Fibroblast of skin of scalp (primary cell): Measurements from ENCODE around the gene AACS.
"Not testable (repeated sequence)": the region's sequence is repeated elsewhere in the genome, so short reads cannot be mapped to it uniquely, and the experiment has no call there.

Experiments used
- DNase-seq: peaks from one replicate; pipeline ENCODE4 v3.0.0-alpha.2; 2013

The AACS gene

DNA sequence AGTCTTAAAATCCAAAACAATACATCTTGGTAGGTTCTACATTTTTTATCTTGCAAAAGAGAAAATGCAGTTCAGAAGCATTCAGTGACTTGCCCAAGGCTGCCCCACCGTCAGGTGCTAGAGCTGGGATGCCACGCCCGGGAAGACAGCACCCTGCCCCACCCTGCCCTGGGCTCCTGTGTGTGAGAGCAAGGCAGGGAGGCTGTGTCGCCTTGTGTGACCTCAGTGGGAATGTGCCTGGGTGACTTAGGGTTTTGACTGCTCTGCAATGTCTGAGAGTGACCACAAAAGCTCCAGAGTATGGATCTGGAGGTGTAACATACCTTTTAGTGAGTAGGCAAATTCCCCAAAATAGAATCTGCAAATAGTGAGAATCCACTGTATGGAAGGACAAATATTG lies 60.0 kb downstream of the AACS start:
- no peak for DNase-seq

DNA sequence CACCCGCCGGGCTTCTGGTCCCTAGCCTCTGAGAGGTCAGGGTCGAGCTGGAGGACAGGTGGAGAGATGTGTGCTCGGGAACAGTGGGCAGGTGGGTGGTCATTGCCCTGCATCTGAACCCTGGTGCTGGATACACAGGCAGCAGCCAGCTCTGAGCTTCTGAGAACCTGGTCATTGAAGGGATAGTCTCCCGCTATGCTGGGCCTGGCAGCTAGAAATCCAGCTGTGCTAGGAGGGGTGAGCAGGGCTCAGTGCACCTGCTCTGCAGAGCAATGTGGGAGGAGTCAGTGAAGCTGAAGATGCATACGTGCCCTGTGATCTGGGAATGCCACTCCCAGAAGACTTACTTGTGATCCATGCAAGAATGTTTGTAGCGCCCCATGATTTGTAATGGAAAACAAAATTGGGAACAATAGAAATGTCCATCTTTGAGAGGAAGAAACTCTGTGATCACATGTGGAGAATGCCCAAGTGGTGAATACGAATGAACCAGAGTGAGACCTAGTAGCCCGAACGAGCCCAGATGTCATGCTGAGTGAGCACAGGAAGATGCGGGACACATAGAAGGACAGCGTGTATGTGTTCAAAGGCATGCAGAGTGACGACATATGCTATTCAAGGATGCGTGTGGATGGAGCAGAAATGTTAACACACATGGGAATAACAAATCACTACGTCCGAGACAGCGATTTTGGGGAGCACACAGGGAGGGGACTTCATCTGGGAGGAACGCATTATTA lies 63.4 kb downstream of the AACS start:
- DNase-seq: no peak

DNA sequence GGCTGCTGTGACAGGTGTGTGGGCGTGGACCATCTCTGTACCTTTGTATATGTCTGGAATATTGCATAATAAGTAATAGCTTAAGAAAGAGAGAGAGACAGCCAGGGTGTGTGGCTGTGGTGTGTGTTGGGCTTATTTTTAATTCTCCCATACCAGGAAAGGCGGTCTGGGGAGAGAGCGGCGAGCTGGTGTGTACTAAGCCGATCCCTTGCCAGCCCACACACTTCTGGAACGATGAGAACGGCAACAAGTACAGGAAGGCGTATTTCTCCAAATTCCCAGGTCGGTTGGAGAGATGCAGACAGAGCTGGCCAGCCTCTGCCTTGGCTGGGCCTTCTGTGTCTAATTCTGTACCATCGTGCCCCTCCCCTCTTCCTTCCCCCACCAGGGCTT lies 63.9 kb downstream of the AACS start:
- DNase-seq: no peak

DNA sequence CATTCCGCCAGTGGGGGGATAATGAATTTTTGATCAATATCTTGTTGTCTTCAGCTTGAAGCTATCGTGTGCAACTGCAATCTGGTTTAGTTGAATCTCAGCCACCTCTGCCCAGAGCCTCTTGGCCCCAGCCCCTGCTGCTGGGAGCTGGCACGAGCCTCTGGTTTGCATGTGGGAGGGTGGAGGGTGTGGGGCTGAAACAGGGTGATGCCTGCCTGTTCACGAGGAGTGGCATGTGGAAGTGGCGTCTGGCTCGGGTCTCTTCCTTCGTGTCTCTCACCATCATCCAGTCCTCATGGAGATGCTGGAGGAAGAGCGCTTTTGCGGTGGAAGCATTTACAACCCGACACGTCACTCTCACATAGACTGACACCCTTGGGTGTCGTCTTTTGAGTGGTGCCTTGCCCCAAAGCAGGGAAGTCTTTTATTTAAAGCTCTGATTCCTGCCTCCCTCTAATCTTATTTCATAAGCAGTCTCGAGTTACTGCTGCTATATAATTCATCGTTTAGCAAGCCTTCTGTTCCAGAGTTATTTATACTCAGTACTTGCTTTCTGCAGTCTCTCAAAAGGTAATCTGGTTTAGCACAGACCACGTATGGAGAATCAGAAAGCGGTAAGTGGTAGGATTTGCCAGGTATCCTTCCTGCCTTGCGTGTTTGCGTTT lies 64.5 kb downstream of the AACS start:
- no peak for DNase-seq

DNA sequence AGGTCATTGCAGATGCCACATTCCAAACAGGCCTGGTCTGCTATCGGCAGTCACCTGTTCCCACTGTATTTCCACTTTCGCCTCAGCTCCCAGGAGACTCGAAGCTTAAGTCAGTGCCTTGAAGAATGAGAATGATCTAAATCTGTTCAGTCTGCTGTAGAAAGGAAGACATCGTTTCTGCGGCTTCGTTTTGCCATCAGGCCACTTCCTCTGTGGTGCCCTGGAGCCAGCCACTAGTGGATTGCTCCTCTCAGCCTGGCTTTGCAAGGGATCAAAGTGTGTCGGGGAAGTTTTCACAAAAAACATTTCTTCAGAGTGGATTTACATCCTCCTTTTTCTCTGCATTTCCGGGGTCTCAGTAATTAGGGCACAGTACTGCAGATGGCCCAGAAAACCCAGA lies 66.7 kb downstream of the AACS start:
- no peak for DNase-seq

DNA sequence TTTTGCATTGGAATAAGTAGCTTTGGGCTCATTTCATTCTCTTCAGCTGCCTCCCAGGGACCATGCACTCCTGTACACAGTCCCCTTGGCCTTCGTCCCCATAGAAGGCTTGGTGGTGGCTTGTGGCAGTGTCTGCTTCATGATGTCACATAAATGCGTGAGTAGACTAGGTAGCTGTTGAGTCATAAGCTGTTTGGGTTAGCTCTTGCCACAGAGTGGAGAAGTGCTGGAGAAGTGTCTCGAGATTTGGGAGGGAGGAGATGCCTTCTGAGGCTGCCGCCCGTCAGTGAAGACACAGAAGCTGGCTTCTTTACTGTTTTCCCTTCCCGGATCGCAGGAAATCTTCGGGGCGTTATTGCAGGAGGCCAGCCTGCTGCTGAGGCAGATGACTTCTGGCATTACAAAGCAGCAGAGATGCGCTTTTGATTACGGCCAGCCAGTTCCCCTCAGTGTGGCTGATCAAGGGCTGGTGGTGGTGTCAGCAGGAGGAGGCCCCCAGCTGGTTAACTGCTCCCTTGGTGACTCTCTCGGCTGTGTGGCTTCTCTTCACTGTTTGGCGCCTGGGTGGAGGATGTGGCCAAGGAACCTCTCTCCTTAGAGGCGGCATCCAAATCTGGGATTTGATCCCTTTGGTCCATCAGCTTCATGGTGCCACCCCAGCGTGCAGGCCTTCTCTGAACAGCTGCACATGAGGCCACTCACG lies 67.6 kb downstream of the AACS start:
- DNase-seq: peak; percentile 15

DNA sequence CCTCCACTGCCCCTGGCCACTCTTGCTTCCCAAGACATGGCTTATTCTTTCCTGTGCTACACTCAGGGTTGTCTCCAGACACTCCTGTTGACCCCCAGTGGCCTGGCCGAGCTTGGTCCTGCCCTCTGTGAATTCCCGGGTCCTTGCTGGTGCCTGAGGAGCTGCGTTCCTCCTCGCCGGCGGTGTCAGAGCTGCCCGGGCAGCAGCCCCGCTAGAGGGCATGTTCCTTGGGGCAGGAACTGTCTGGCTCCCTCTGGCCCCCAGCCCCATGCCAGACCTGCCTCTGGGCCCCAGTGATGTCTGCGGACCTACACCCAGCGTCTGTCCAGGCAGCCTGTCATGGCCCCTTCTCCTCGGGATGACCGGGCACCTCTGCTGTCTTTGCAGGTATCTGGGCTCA lies 68.4 kb downstream of the AACS start:
- DNase-seq: no peak

DNA sequence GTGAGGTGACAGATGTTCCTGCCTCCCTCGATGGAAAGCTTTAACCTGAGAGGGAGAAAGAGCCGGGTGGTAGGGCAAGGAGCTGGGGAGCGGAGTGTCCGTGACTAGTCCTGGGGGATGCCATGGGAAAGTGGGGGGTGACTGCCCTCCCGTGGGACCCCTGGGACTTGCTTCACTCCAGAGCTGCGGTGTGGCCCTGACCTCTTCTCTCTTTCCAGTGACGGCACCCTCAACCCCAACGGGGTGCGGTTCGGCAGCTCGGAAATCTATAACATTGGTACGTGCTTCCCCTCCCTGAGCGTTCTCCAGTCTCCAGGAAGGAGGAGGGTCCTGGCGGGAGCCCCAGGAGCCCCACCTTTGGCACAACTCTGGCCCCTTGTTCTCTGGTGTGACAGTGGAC lies 69.3 kb downstream of the AACS start:
- DNase-seq: no peak

DNA sequence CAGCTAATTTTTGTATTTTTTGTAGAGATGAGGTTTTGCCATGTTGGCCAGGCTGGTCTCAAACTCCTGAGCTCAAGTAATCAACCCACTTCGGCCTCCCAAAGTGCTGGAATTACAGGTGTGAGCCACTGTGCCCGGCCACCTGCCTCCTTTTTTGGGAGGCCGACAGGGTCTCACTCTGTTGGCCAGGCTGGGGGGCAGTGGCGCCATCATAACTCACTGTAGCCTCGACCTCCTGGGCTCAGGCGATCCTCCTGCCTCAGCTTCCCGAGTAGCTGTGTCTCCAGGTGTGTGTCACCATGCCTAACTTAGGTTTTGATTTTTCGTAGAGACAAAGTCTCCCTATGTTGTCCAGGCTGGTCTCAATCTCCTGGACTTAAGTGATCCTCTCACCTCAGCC lies 70.7 kb downstream of the AACS start:
- no peak for DNase-seq

DNA sequence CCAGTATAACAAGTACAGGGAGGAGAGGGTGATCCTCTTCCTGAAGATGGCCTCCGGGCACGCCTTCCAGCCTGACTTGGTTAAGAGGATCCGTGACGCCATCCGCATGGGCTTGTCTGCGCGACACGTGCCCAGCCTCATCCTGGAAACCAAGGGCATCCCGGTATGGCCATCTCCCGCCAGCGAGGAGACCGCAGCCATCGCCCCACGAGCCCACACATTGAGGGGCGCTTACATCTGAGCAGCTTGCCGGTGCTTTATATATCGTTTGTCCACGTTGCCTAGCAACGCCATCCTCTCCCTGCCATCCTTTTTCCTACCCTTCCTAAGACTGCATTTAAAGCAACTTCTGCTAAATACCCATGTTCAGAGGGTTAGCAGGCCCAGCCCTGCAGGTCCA lies 71.5 kb downstream of the AACS start:
- DNase-seq: no peak

DNA sequence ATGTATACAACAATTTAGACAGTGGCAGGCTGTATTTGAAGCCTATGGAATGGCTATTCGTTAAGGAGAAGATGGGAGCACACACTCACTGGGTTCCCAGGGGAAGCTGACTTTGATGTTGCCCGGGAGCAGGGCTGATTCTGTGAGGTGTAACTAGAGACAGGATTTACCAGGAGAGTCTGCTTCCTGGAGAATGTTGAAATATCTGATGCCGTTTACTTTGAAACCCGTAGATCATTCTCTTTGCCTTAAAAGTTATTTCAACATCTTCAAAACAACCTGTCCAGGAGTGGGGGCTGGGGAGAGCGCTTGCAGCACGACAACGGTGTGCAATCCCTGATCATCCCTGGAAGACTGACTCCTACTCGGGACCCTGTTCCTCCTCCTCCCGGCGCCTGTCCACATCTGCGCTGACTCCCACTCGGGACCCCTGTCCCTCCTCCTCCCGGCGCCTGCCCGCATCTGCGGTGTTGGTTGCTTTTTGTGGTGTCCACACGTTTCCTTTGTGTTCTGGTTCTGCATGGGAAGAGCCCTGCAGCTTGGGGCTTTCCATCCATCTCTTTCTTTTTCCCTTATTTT lies 72.6 kb downstream of the AACS start:
- no peak for DNase-seq

DNA sequence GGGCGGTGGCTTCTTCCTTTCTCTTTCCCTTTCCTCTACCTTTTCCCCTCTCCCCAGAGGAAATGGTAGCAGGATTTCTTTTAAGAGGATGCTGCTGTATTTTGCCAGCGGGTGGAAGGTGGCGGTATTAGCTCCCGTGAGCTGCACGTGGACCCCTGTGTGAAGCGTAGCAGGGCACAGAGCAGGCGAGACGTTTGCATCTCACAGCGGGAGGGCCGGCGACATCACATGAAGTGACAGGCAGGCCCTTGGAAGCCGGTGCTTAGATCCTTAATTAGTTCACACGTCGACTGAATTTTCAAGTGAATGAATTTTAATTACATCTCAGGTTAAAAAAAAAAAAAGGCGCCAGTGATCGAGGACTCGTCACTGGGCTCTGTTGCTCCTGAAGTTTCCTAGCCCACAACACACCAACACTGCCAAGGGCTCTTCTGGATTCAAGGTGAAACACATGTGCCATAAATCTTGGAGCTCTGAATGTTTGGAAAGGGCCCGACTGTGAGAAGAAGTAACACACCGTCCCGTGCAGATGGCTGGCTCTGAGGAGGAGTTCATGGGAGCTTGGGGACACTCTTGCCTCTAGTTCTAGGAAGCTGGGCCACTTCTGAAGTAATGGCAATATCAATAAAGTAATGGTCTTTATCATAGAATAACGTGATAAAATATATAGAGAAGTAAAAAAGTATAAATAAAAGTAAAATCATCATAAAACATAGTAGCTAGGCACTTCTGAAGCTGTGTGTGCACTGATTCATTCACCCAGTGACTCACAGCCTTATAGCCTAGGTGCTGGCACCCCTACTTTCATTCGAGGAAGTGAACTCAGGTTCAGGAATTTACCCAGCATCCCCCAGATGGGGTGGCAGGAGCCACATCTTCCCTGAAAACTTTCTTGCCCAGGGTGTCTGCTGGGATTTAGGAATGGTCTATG lies 75.3 kb downstream of the AACS start:
- peak; percentile 40 for DNase-seq

DNA sequence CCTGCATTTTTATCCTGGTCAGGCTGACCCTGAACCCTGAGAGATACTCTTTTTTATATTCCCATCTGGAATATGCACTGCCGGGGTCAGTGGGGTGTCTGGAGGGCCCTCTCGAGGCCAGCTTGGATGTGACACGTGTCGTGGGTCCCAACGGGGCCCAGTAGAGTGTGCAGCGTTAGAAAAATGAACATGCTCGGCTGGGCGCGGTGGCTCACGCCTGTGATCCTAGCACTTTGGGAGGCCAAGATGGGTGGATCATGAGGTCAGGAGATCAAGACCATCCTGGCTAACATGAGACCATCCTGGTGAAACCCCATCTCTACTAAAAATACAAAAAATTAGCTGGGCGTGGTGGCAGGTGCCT lies 76.0 kb downstream of the AACS start:
- DNase-seq: not testable (repeated sequence)

DNA sequence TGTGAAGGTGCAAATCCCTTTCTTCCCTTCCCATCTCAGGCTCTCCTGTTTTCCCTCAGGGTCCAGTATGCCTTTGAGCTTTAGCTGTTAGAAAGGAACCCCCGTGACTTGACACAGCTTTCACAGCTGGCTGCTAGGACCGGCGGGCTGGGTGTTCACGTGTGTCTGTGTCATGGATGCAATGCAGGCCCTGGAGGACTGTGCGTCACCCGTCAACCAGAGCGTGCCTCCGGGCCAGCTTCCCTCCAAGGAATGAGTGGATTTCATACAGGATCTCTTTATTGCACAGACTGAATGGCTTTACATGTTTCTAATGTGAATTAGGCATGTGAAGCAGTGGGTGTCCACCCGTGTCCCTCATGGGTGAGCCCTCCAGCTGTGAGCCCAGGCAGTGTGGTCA lies 77.4 kb downstream of the AACS start:
- no peak for DNase-seq

DNA sequence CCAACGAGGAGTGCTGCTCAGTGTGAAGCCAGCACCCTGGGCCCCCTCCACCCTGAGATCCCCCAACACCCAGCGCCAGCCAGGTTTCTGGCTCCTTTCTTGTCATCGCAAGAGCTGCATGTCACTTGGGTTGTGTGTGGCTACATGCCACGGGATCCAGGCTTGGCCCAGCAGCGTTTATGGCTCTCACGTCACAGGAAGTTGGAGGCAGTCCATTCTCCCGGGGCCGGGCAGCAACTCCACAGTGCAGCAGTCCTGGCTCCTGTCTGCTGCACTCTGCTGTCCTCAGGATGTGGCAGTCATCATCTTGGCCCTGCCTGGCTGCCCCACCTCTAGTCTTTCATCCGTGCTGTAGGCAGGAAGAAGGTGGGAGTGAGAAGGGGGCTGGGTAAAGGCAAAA lies 78.3 kb downstream of the AACS start:
- DNase-seq: peak; percentile 39

DNA sequence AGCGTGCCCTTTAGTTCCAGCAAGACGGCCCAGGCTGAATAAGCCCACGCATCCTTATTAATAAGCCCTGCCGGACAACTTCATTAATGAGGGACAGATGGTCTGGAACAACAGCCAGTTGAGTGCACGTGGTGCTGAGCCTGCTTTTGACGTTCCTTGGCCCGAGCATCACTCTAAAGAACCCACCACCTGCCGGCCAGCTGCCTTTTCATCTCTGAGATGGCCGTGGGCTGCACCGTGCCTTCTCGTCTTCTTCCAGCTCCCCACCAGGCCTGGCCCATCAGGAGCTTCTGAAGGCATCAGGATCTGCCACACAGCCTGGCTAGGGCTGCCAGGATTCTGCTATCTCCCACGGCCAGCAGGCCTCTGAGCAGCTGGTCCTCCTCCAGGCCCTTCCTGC lies 80.0 kb downstream of the AACS start:
- no peak for DNase-seq

DNA sequence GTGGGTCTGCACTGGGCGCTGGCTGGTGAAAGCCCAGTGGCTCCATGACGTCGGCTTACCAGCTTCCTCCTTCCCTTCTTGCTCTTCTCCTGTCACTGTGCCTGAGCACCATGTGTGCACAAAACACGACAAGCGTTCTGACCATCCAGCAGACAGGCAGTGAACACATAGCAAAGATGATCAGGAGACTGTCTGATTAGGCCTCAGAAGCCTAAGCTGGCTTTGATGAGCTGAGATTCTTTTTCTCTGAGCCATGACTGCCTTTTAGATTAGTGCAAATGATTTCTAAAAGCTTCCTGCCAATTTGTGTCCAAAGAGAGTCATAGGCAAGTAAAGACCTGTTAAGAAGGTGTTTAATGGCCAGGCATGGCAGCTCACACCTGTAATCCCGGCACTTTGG lies 83.1 kb downstream of the AACS start:
- no peak for DNase-seq

DNA sequence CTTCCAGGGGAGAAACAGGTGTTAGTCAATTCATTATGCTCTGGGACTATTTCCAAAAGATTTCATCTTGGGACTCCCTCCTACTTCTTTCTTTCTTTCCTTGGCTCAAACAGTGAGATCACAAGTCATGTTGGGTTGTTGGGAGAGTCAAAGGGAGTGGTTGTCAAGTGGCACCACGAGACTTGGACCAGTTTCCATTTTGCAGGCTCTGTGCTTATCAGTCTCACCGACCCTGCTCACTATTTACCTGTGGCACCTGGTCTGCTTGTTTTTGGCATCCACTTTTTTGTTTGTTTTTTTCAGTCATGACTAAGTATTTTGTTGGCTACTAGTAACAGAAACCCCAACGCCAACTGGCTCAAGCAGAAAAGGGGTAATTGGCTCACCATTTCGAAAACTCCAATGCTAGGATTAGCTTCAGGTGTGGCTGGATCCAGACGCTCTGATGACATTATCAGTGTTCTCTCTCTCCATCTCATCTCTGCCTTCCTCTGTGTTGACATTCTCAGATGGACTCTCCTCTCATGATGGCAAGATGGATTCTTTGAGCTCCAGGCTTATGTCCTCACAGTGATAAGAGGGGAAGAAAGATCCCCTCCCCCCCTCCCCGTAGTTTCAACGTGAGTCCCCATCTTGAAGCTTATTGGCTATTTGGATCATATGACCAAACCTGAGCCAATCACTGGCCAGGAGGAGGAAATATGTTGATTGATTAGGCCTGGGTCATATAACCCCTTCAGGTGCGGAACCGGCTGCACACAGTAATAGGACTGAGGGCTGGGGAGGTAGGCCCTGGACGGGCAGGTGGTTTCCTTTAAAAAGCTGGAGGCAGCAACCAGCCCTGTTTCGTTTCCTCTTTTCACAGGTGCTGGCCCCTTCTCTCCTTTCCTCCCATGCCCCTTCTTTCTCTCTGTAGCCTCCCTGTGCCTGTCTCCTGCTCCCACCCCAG lies 84.2 kb downstream of the AACS start:
- DNase-seq: no peak

DNA sequence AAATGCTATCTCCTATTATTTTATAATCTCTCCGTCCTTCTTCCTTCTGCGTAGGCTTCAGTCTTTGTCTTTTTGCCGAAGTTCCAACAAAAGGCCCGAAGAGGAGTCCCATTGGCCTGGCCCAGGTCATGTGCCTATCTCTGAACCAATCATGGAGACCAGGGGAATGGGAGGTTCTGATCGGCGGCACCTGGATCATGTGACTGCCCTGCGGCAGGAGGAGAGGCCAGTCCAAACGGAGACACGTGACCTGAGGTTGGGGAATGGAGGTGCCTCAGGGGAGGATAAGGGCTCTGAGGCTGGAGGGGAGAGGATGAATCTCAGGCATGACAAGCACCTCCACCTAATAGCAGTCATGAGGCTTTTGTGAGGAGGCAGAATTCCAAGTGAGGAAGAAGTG lies 86.0 kb downstream of the AACS start:
- DNase-seq: no peak

DNA sequence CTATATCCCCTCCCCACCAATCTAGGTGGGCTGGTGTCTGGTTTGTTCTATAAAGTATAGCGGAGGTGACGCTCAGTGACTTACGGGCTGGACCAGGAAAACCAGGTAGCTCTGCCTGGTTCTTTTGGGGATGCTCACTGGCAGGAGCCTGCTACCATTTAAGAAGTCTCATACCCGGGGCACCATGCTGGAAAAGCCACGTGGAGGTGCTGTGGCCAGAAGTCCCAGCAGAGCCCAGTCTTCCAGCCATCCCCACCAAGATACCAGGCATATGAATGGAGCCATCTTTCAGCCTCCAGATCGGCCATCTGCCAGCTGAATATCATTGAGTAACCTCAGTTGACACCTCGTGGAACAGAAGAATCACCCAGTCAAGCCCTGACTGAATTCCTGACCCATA lies 87.2 kb downstream of the AACS start:
- no peak for DNase-seq

DNA sequence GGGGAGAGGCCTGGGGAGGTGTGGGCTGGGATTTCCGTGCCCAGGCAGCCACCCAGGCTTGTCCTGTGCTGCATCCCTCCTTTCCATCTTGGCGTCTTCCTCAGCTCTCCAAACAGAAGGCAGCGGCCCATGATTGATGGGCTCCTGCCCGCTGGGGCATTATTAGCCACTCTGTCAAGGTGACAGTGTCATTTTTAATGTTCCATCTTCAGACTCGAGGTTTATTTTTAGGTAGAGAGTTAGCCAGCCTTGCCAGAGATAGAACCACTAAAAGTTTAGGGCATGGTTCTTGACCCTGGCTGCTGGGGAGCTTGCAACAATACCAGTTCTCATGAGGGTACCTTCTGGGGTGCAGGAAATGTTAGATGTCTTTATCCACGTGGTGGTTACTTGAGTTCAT lies 90.1 kb downstream of the AACS start:
- no peak for DNase-seq
